IMR-90 (cell line): ENCODE data around the gene DNAJC5. TPM values are rescaled to one million over a fixed set of nuclear protein-coding genes. Genes with fewer than 3 reads are reported as not detected.

Experiments used
- ATAC-seq: fragments of 200-7000 bp; cut with Tn5 transposase; 2 replicates; pipeline ENCODE4 v1.9.1; 2020; ENCODE audit warnings: low read depth, mild to moderate bottlenecking, moderate library complexity
- BruUV-seq: library from RNA; stranded (reverse); fragments of 400-500 nt; replicated peaks from 2 replicates; lab custom pipeline; 2021; lab: Mats Ljungman, UMichigan
- CTCF ChIA-PET: fragments of 300-600 bp; formaldehyde crosslinking; extraction: SDS; loops from one replicate; lab custom pipeline; 2021; ENCODE audit warnings: antibody characterized with exemption; lab: Yijun Ruan, JAX
- POLR2A ChIA-PET: fragments of 300-600 bp; sonication (Branson Sonifier 250); formaldehyde crosslinking; loops from one replicate; lab custom pipeline; 2022; ENCODE audit warnings: antibody characterized with exemption; ENCODE audit not compliant: unreplicated experiment; lab: Charles Lee
- DNase-seq: peaks from one replicate; pipeline ENCODE4 v3.0.0; 2013
- H2AFZ ChIP-seq: replicated peaks from 2 replicates; pipeline ENCODE3; 2013; ENCODE audit warnings: low read length, mild to moderate bottlenecking; ENCODE audit not compliant: poor library complexity
- H2AK5ac ChIP-seq: 2 replicates; pipeline ENCODE4 v1.6.1; 2013; ENCODE audit warnings: low read depth, low read length, inconsistent platforms
- H2AK9ac ChIP-seq: replicated peaks from 2 replicates; pipeline ENCODE3; 2013; ENCODE audit warnings: mild to moderate bottlenecking, low read depth, low read length, moderate library complexity; ENCODE audit not compliant: poor library complexity
- H2BK120ac ChIP-seq: 2 replicates; pipeline ENCODE4 v1.6.1; 2013; ENCODE audit warnings: low read depth, low read length, inconsistent platforms
- H2BK15ac ChIP-seq: 3 replicates; pipeline ENCODE4 v1.6.1; 2013; ENCODE audit warnings: low read depth, low read length, inconsistent platforms
- H2BK20ac ChIP-seq: 2 replicates; pipeline ENCODE4 v1.6.1; 2013; ENCODE audit warnings: low read depth, mild to moderate bottlenecking, inconsistent platforms, low read length, moderate library complexity
- H2BK5ac ChIP-seq: 2 replicates; pipeline ENCODE4 v1.6.1; 2013; ENCODE audit warnings: mild to moderate bottlenecking, low read depth, low read length, inconsistent platforms; ENCODE audit not compliant: poor library complexity, severe bottlenecking
- H3K14ac ChIP-seq: replicated peaks from 2 replicates; pipeline ENCODE4 v1.6.1; 2013; ENCODE audit warnings: low read depth, low read length, inconsistent platforms
- H3K18ac ChIP-seq: 2 replicates; pipeline ENCODE4 v1.6.1; 2013; ENCODE audit warnings: low read depth, low read length, control low read depth
- H3K23ac ChIP-seq: 2 replicates; pipeline ENCODE4 v1.6.1; 2013; ENCODE audit warnings: low read depth, low read length, inconsistent platforms
- H3K27ac ChIP-seq: 2 replicates; pipeline ENCODE4 v1.5.1; 2013; ENCODE audit warnings: mild to moderate bottlenecking, control low read depth, low read length; ENCODE audit not compliant: insufficient read depth
- H3K27me3 ChIP-seq: 2 replicates; pipeline ENCODE4 v1.6.1; 2013; ENCODE audit warnings: low read length; ENCODE audit not compliant: control insufficient read depth, insufficient read depth
- H3K36me3 ChIP-seq: 2 replicates; pipeline ENCODE4 v1.6.1; 2013; ENCODE audit warnings: low read length, mixed read lengths; ENCODE audit not compliant: control insufficient read depth, insufficient read depth
- H3K4ac ChIP-seq: 2 replicates; pipeline ENCODE4 v1.6.1; 2013; ENCODE audit warnings: low read depth, low read length, inconsistent platforms
- H3K4me1 ChIP-seq: 2 replicates; pipeline ENCODE4 v1.6.1; 2013; ENCODE audit warnings: low read length, mixed read lengths; ENCODE audit not compliant: control insufficient read depth, insufficient read depth
- H3K4me2 ChIP-seq: 2 replicates; pipeline ENCODE4 v1.6.1; 2013; ENCODE audit warnings: low read depth, mild to moderate bottlenecking, control low read depth, low read length, moderate library complexity
- H3K4me3 ChIP-seq: 2 replicates; pipeline ENCODE4 v1.5.1; 2013; ENCODE audit warnings: low read depth, mild to moderate bottlenecking, control low read depth, low read length, moderate library complexity; ENCODE audit not compliant: insufficient read depth
- H3K56ac ChIP-seq: 2 replicates; pipeline ENCODE4 v1.6.1; 2013; ENCODE audit warnings: low read length, inconsistent platforms; ENCODE audit not compliant: insufficient read depth; ENCODE audit errors: extremely low read depth
- H3K79me1 ChIP-seq, 2 experiments: 2 replicates each; pipeline ENCODE4 v1.6.1; 2013; ENCODE audit warnings: low read length in 2 of 2, inconsistent platforms in 1 of 2, low read depth in 1 of 2
- H3K9ac ChIP-seq: 2 replicates; pipeline ENCODE4 v1.6.1; 2013; ENCODE audit warnings: low read depth, low read length, control low read depth
- H3K9me1 ChIP-seq: 2 replicates; pipeline ENCODE4 v1.6.1; 2013; ENCODE audit warnings: low read length, inconsistent platforms; ENCODE audit not compliant: insufficient read depth
- H3K9me3 ChIP-seq: 2 replicates; pipeline ENCODE4 v1.6.1; 2013; ENCODE audit warnings: low read length; ENCODE audit not compliant: control insufficient read depth, insufficient read depth
- H4K20me1 ChIP-seq: 2 replicates; pipeline ENCODE4 v1.6.1; 2013; ENCODE audit warnings: low read length, inconsistent platforms; ENCODE audit not compliant: insufficient read depth
- H4K5ac ChIP-seq: 2 replicates; pipeline ENCODE4 v1.6.1; 2013; ENCODE audit warnings: mild to moderate bottlenecking, low read depth, low read length, control low read depth
- H4K8ac ChIP-seq, 2 experiments: 2 replicates each; pipeline ENCODE4 v1.6.1; 2013; ENCODE audit warnings: low read depth in 2 of 2, low read length in 2 of 2, control low read depth in 1 of 2, inconsistent platforms in 1 of 2
- H4K91ac ChIP-seq: 2 replicates; pipeline ENCODE4 v1.6.1; 2013; ENCODE audit warnings: low read depth, low read length, inconsistent platforms; ENCODE audit not compliant: insufficient read depth
- BHLHE40 ChIP-seq: fragments of 150-350 bp; IDR thresholded peaks from 2 replicates; pipeline ENCODE4 v1.6.1; 2016; ENCODE audit warnings: mild to moderate bottlenecking, low read depth, low read length
- CEBPB ChIP-seq: IDR thresholded peaks from 2 replicates; pipeline ENCODE4 v1.6.1; 2012; ENCODE audit warnings: low read depth, low read length, improper control_type of control experiment
- CHD1 ChIP-seq: IDR thresholded peaks from 2 replicates; pipeline ENCODE4 v1.6.1; 2012; ENCODE audit warnings: low read depth, low read length, improper control_type of control experiment
- FOS ChIP-seq: fragments of 150-350 bp; IDR thresholded peaks from 2 replicates; pipeline ENCODE4 v1.6.1; 2016; ENCODE audit warnings: low read depth, low read length
- MAZ ChIP-seq: IDR thresholded peaks from 2 replicates; pipeline ENCODE4 v1.6.1; 2012; ENCODE audit warnings: low read depth, mild to moderate bottlenecking, low read length, improper control_type of control experiment, moderate library complexity, borderline replicate concordance
- NFE2L2 ChIP-seq: fragments of 150-350 bp; IDR thresholded peaks from 2 replicates; pipeline ENCODE4 v1.6.1; 2016; ENCODE audit warnings: low read depth, mild to moderate bottlenecking, low read length
- RCOR1 ChIP-seq: IDR thresholded peaks from 2 replicates; pipeline ENCODE4 v1.6.1; 2012; ENCODE audit warnings: mild to moderate bottlenecking, low read length, improper control_type of control experiment; ENCODE audit not compliant: insufficient replicate concordance
- RFX5 ChIP-seq: IDR thresholded peaks from 2 replicates; pipeline ENCODE4 v1.8.0; 2012; ENCODE audit warnings: low read depth, mild to moderate bottlenecking, low read length, moderate library complexity
- SMC3 ChIP-seq: fragments of 150-350 bp; IDR thresholded peaks from 2 replicates; pipeline ENCODE4 v1.6.1; 2016; ENCODE audit warnings: low read depth, mild to moderate bottlenecking, antibody characterized with exemption, low read length, moderate library complexity
- WGBS, 2 experiments: methylation state at CpG; one replicate each; pipeline versions ENCODE4 v1.1.5 to v1.1.7; 2013; ENCODE audit warnings: missing lambda C conversion rate in 2 of 2; ENCODE audit not compliant: insufficient read length in 1 of 2; ENCODE audit errors: extremely low coverage in 2 of 2; 5-methylcytosine and 5-hydroxymethylcytosine counted together
- dilution Hi-C: fragments of 300-500 bp; cut with HindIII; formaldehyde crosslinking; loops from one replicate; pipeline ENCODE4 v1.14.3; 2018; ENCODE audit warnings: low sequenced_read_pairs; ENCODE audit not compliant: unreplicated experiment
- in situ Hi-C: fragments of 300-500 bp; cut with MboI; formaldehyde crosslinking; loops from 3 replicates; pipeline ENCODE4 v1.14.3; 2019; ENCODE audit warnings: low sequenced_read_pairs, inconsistent platforms, mixed read lengths
- intact Hi-C: fragments of 100-400 bp; cut with micrococcal nuclease; formaldehyde crosslinking; loops from 2 replicates; pipeline ENCODE4 v1.10.0; 2022
- polyA plus RNA-seq, 3 experiments: library from polyadenylated mRNA; depleted of rRNA; stranded (reverse); fragments of >200 nt; gene quantifications; 2 replicates each; pipeline ENCODE4 v1.2.3, GENCODE V29; 2012; ENCODE audit warnings: low replicate concordance in 1 of 3
- total RNA-seq: library from RNA; depleted of rRNA; stranded (reverse); fragments of >200 nt; gene quantifications from 2 replicates; pipeline ENCODE4 v1.2.3, GENCODE V29; 2012
- TF ChIP-seq, protein P1 (sequence below): fragments of 150-350 bp; IDR thresholded peaks from 2 replicates; pipeline ENCODE4 v1.6.1; 2016; ENCODE audit warnings: low read depth, mild to moderate bottlenecking, low read length, moderate library complexity, borderline replicate concordance
- TF ChIP-seq, protein P2 (sequence below): fragments of 150-350 bp; IDR thresholded peaks from 2 replicates; pipeline ENCODE4 v1.6.1; 2017; ENCODE audit warnings: mild to moderate bottlenecking, antibody characterized with exemption, low read length, low read depth
- TF ChIP-seq, protein P3 (sequence below): conservative IDR thresholded peaks from 2 replicates; pipeline ENCODE4 v1.5.1; 2012; ENCODE audit warnings: mild to moderate bottlenecking, low read depth, low read length, improper control_type of control experiment

DNAJC5 gene
- total and polyA plus RNA-seq, 2 of the 4 experiments (the other 2 are of a cell fraction): 35.6 to 45.2 TPM

DNA sequence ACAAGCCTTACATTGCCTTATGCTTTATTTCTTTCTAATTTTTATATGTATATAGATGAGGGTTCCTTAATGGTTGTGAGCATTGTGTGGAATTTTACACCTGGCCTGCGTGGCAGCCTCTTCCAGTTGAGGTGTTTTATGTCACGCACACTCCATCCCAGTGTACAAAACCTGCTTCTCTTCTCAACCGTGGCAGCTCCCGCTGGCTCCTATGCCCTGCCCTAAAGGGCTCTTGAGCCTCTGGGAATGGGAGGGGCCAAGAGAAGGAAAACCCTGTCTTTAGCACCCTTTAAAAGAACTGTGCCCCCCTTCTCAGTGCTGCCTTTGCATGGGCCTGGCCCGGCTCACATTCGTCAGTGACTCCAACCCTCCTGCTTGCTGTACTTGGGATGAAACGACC is 4.3 kb upstream of the DNAJC5 start:
- TF ChIP-seq, protein P1, sequence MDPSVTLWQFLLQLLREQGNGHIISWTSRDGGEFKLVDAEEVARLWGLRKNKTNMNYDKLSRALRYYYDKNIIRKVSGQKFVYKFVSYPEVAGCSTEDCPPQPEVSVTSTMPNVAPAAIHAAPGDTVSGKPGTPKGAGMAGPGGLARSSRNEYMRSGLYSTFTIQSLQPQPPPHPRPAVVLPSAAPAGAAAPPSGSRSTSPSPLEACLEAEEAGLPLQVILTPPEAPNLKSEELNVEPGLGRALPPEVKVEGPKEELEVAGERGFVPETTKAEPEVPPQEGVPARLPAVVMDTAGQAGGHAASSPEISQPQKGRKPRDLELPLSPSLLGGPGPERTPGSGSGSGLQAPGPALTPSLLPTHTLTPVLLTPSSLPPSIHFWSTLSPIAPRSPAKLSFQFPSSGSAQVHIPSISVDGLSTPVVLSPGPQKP: no peak
- TF ChIP-seq MAZ (no peak), SMC3 (no peak), BHLHE40 (no peak), RFX5 (no peak), FOS (no peak), NFE2L2 (no peak), RCOR1 (no peak), CEBPB (no peak), CHD1 (no peak)
- TF ChIP-seq, protein P2, sequence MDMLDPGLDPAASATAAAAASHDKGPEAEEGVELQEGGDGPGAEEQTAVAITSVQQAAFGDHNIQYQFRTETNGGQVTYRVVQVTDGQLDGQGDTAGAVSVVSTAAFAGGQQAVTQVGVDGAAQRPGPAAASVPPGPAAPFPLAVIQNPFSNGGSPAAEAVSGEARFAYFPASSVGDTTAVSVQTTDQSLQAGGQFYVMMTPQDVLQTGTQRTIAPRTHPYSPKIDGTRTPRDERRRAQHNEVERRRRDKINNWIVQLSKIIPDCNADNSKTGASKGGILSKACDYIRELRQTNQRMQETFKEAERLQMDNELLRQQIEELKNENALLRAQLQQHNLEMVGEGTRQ: no peak
- TF ChIP-seq, protein P3, sequence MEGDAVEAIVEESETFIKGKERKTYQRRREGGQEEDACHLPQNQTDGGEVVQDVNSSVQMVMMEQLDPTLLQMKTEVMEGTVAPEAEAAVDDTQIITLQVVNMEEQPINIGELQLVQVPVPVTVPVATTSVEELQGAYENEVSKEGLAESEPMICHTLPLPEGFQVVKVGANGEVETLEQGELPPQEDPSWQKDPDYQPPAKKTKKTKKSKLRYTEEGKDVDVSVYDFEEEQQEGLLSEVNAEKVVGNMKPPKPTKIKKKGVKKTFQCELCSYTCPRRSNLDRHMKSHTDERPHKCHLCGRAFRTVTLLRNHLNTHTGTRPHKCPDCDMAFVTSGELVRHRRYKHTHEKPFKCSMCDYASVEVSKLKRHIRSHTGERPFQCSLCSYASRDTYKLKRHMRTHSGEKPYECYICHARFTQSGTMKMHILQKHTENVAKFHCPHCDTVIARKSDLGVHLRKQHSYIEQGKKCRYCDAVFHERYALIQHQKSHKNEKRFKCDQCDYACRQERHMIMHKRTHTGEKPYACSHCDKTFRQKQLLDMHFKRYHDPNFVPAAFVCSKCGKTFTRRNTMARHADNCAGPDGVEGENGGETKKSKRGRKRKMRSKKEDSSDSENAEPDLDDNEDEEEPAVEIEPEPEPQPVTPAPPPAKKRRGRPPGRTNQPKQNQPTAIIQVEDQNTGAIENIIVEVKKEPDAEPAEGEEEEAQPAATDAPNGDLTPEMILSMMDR: no peak
- Histone ChIP-seq H4K5ac (no peak overlapping the region), H3K4me2 (no peak overlapping the region), H3K9me3 (no peaks in the 10 kb centered on the region), H3K27me3 (no peaks in the 10 kb centered on the region), H3K14ac (no peak overlapping the region), H3K18ac (no peak overlapping the region), H3K36me3 (peaks cover 57% of the 10 kb centered on the region), H4K20me1 (peaks cover 60% of the 10 kb centered on the region), H2BK5ac (no peak overlapping the region), H3K4me3 (no peak overlapping the region), H2BK20ac (no peak overlapping the region), H2AK9ac (no peak overlapping the region), H3K23ac (no peak overlapping the region), H3K4ac (no peak overlapping the region), H2BK15ac (no peak overlapping the region; the same call in 2 of the 3 replicates), H4K91ac (no peak overlapping the region), H4K8ac (no peak overlapping the region), H3K4me1 (peaks cover 13% of the 10 kb centered on the region), H3K56ac (no peak overlapping the region), H2AK5ac (no peak overlapping the region), H3K9me1 (peaks cover 15% of the 10 kb centered on the region), H2AFZ (no peak overlapping the region), H3K9ac (no peak overlapping the region), H3K27ac (no peak overlapping the region), H2BK120ac (no peak overlapping the region), H3K79me1 (peaks cover 16 to 54% of the 10 kb centered on the region in 2 experiments)
- WGBS, 2 experiments: no CpG with 5 or more reads among the region's 7 CpGs
- ChIA-PET POLR2A (no interaction called here), CTCF (no interaction called here)
- in situ Hi-C loops (no loop called here), intact Hi-C loops (no loop called here), dilution Hi-C loops (no loop called here)
- no peak for ATAC-seq
- no TSS peak for BruUV-seq
- DNase-seq: no peak
